Measurements from ENCODE around the gene ATP11B. TPM values are rescaled to one million over a fixed set of nuclear protein-coding genes. Genes with fewer than 3 reads are reported as not detected.

The ATP11B gene
- total and polyA plus RNA-seq, 2 of the 8 experiments (the other 6 are each of a cell fraction or from before 2014, with no cell fraction given) = 5.1 to 26.5 TPM

DNA sequence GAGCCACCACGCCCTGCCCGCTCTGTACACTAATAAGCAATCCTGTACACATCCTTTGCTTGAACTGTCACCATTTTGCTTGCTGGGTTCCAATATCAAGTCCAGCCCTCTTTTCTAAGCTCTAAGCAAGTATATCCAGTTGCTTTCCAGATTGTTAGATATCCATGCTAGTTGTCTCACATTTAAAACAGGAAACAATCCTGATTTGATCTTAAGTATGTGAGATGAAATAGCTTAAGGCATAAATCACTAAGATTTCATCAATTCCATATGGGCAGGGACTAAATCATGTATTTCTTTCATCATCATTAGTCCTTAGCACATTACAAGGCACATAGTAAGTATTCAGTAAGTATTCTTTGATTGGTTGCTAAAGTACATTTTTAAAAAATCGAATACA is 16.2 kb downstream of the ATP11B start:
- no peak overlapping the region for H3K4ac ChIP-seq (replicated peaks; ENCODE audit: insufficient read length, low read depth, low read length)
- H3K23me2 ChIP-seq (ENCODE audit: low read depth, low read length) = no peaks in the 10 kb centered on the region
- H2AFZ ChIP-seq (ENCODE audit: low read length) = no peak overlapping the region
- no peak overlapping the region for H4K5ac ChIP-seq (ENCODE audit: insufficient read length, low read depth, low read length)
- H3K36me3 ChIP-seq (ENCODE audit: control insufficient read depth in 2 of 4, insufficient read depth in 4 of 4, low read length in 3 of 4) = no peaks in the 10 kb centered on the region
- no peak overlapping the region for H3K56ac ChIP-seq (replicated peaks; ENCODE audit: insufficient read length, low read depth, low read length)
- no peak overlapping the region for H2BK120ac ChIP-seq (replicated peaks; ENCODE audit: low read depth, low read length)
- H4K8ac ChIP-seq (ENCODE audit: extremely low read depth, insufficient read depth, low read length) = no peak overlapping the region
- no peaks in the 10 kb centered on the region for H3K4me1 ChIP-seq (replicated peaks in 1 of 4; ENCODE audit: control insufficient read depth in 3 of 4, insufficient read depth in 4 of 4, low read length in 3 of 4)
- no peak overlapping the region for H2AK5ac ChIP-seq (ENCODE audit: low read depth, low read length)
- H3K18ac ChIP-seq (ENCODE audit: extremely low read depth, low read length) = no peak overlapping the region
- no peak overlapping the region for H2BK15ac ChIP-seq (ENCODE audit: low read length)
- no peak overlapping the region for H3K9ac ChIP-seq (replicated peaks in 1 of 4; ENCODE audit: extremely low read depth in 1 of 4, low read depth in 3 of 4, low read length in 3 of 4)
- no peak overlapping the region for H2BK5ac ChIP-seq (ENCODE audit: low read depth, low read length)
- no peaks in the 10 kb centered on the region; a peak in 1 of 4 replicates for H3K79me2 ChIP-seq (ENCODE audit: control insufficient read depth in 1 of 2, insufficient read depth in 2 of 2, low read length in 2 of 2)
- 96% methylated on average over 3 of the region's 3 CpGs; no CpG with 5 or more reads in 1 of the 2 experiments for WGBS, 2 experiments (ENCODE audit: extremely low coverage in 1 of 2, insufficient coverage in 1 of 2, insufficient read length in 1 of 2, insufficient replicate concordance in 2 of 2, low coverage in 1 of 2, low lambda C conversion rate in 2 of 2, missing lambda C conversion rate in 1 of 2)
- no peak overlapping the region for H2BK20ac ChIP-seq (ENCODE audit: low read length)
- no peak overlapping the region for H4K91ac ChIP-seq (replicated peaks; ENCODE audit: insufficient read length, low read length)
- H3K27ac ChIP-seq (ENCODE audit: low read depth, low read length) = no peak overlapping the region
- ChIA-PET POLR2A (ENCODE audit: partially characterized antibody) (no interaction called here), CTCF (ENCODE audit: partially characterized antibody) (interaction anchor here (0.6 to 1.3 kb wide), 3 partner anchors 10 to 1407 kb away, joined by 3 to 4 read pairs (median 3); no protein-coding TSS in a partner anchor)
- H3K9me3 ChIP-seq (ENCODE audit: insufficient read depth in 2 of 2, low read depth in 1 of 2, low read length in 1 of 2) = no peaks in the 10 kb centered on the region
- H3K79me1 ChIP-seq (ENCODE audit: low read depth, low read length) = no peaks in the 10 kb centered on the region
- FAIRE-seq (no peak), DNase-seq (ENCODE audit: low read depth in 1 of 2, low spot score in 2 of 2) (no peak)
- no peak overlapping the region for H3K23ac ChIP-seq (ENCODE audit: insufficient read length)
- H2BK12ac ChIP-seq (ENCODE audit: low read depth, low read length) = no peak overlapping the region
- no peak overlapping the region for H3K4me3 ChIP-seq (ENCODE audit: extremely low read depth in 1 of 4, insufficient read depth in 2 of 4, low read depth in 3 of 4, low read length in 4 of 4)
- H3K27me3 ChIP-seq (replicated peaks in 1 of 4; ENCODE audit: control insufficient read depth in 3 of 4, extremely low read depth in 1 of 4, insufficient read depth in 3 of 4, low read length in 3 of 4) = no peaks in the 10 kb centered on the region
- H3K14ac ChIP-seq (ENCODE audit: insufficient read length) = no peak overlapping the region
- no peak overlapping the region for H3K4me2 ChIP-seq (ENCODE audit: insufficient read depth in 1 of 2, low read depth in 2 of 2, low read length in 2 of 2)
- no peaks in the 10 kb centered on the region for H4K20me1 ChIP-seq (replicated peaks in 1 of 2; ENCODE audit: control insufficient read depth in 1 of 2, insufficient read depth in 2 of 2, low read length in 2 of 2)
- TF ChIP-seq YY1 (IDR thresholded peaks at IDR 0.05; ENCODE audit: low read depth, low read length) = no peak
- no peak for TF ChIP-seq TAF1 (IDR thresholded peaks at IDR 0.05; ENCODE audit: low read depth, low read length)
- no peak for TF ChIP-seq SIN3A (conservative IDR thresholded peaks at IDR 0.05 in 1 of 2, IDR thresholded peaks at IDR 0.05 in 1 of 2; ENCODE audit: low read depth in 1 of 2, low read length in 2 of 2)
- no peak for TF ChIP-seq KDM1A (IDR thresholded peaks at IDR 0.05; ENCODE audit: borderline replicate concordance, low read length)
- TF ChIP-seq SP2 (IDR thresholded peaks at IDR 0.05; ENCODE audit: low read length) = no peak
- TF ChIP-seq ASH2L (IDR thresholded peaks at IDR 0.05; ENCODE audit: low read length) = no peak
- TF ChIP-seq EP300 (IDR thresholded peaks at IDR 0.05; ENCODE audit: borderline replicate concordance in 1 of 2, low read depth in 2 of 2, low read length in 2 of 2) = no peak
- TF ChIP-seq CTBP2 (IDR thresholded peaks at IDR 0.05; ENCODE audit: borderline replicate concordance, insufficient read depth, insufficient read length, low read length) = no peak
- no peak for TF ChIP-seq CBX8 (IDR thresholded peaks at IDR 0.05; ENCODE audit: borderline replicate concordance, low read depth, low read length)
- no peak for TF ChIP-seq CREB1 (IDR thresholded peaks at IDR 0.05)
- no peak for TF ChIP-seq TBP (IDR thresholded peaks at IDR 0.05; ENCODE audit: low read depth, low read length)
- TF ChIP-seq SUZ12 (IDR thresholded peaks at IDR 0.05; ENCODE audit: low read length) = no peak
- no peak for TF ChIP-seq FOSL1 (IDR thresholded peaks at IDR 0.05; ENCODE audit: insufficient read depth, low read depth, low read length)
- TF ChIP-seq POLR2A (IDR thresholded peaks at IDR 0.05; ENCODE audit: control extremely low read depth in 1 of 2, low read depth in 2 of 2, low read length in 2 of 2) = no peak
- TF ChIP-seq GABPA (IDR thresholded peaks at IDR 0.05; ENCODE audit: borderline replicate concordance, insufficient read depth, low read length) = no peak
- TF ChIP-seq KDM5A (IDR thresholded peaks at IDR 0.05; ENCODE audit: low read length) = no peak

Measured in H1 (cell line).